Cardiac septum (tissue), 1 donor: ENCODE data around the gene CCNK. TPM values are rescaled to one million over a fixed set of nuclear protein-coding genes. Genes with fewer than 3 reads are reported as not detected.

Source experiments
- total RNA-seq: library from RNA; stranded (reverse); fragmentation: NEBNext Ultra II Directional; extraction: Animal tissue kit (Norgen Biotek cat#: 25700); gene quantifications from one replicate; pipeline ENCODE4 v1.2.1, GENCODE V29; 2021
- donor health status: DM: no; HTN: no; CAD: no.

The CCNK gene
- total RNA-seq, 1 donor from 2014 or later, result 31.2 TPM

Other genes starting within 250 kb of the CCNK start
- gene BCL11B, start 209.2 kb upstream of the CCNK start, total RNA-seq, result 0.16 TPM
- 135 TPM for gene SETD3, start 550 bp upstream of the CCNK start, total RNA-seq
- gene CCDC85C, start 122.8 kb downstream of the CCNK start, total RNA-seq, result 21.4 TPM
- gene HHIPL1, start 163.7 kb downstream of the CCNK start, total RNA-seq, result 1.9 TPM
- 5.5 TPM for gene CYP46A1, start 202.9 kb downstream of the CCNK start, total RNA-seq